KMS-11 (cell line): ENCODE results near the gene ADGB.

Source experiments
- H2AFZ ChIP-seq: fragments of 200-600 bp; sonication (generic); 2 replicates; pipeline ENCODE4 v1.6.1; 2016; ENCODE audit warnings: antibody characterized with exemption, mixed run types, low read depth
- H3K27ac ChIP-seq: fragments of 200-600 bp; sonication (generic); 2 replicates; pipeline ENCODE4 v1.6.1; 2016; ENCODE audit warnings: mild to moderate bottlenecking, mixed run types
- H3K27me3 ChIP-seq: fragments of 200-600 bp; sonication (generic); 2 replicates; pipeline ENCODE4 v1.6.1; 2017; ENCODE audit warnings: mild to moderate bottlenecking, low read depth, mixed run types, moderate library complexity; ENCODE audit not compliant: insufficient read depth
- H3K36me3 ChIP-seq: fragments of 200-600 bp; sonication (generic); 2 replicates; pipeline ENCODE4 v1.6.1; 2017; ENCODE audit warnings: mild to moderate bottlenecking, mixed run types; ENCODE audit not compliant: insufficient read depth
- H3K4me1 ChIP-seq: fragments of 200-600 bp; sonication (generic); 2 replicates; pipeline ENCODE4 v1.6.1; 2016; ENCODE audit warnings: mild to moderate bottlenecking, low read depth, mixed run types; ENCODE audit not compliant: poor library complexity, severe bottlenecking
- H3K4me2 ChIP-seq: fragments of 200-600 bp; sonication (generic); 2 replicates; pipeline ENCODE4 v1.7.0; 2016; ENCODE audit warnings: mild to moderate bottlenecking, mixed run types
- H3K4me3 ChIP-seq: fragments of 200-600 bp; sonication (generic); IDR thresholded peaks from 2 replicates; pipeline ENCODE4 v1.6.1; 2017; ENCODE audit warnings: low read depth, low read length, mixed read lengths; ENCODE audit not compliant: insufficient read depth
- H3K79me2 ChIP-seq: fragments of 200-600 bp; sonication (generic); 2 replicates; pipeline ENCODE4 v1.6.1; 2016; ENCODE audit warnings: low read depth, mixed run types; ENCODE audit not compliant: insufficient read depth
- H3K9ac ChIP-seq: fragments of 200-600 bp; sonication (generic); 2 replicates; pipeline ENCODE4 v1.6.1; 2016; ENCODE audit warnings: mild to moderate bottlenecking, mixed run types
- H4K20me1 ChIP-seq: fragments of 200-600 bp; sonication (generic); 2 replicates; pipeline ENCODE4 v1.6.1; 2016; ENCODE audit warnings: mild to moderate bottlenecking, mixed run types; ENCODE audit not compliant: insufficient read depth
- TF ChIP-seq, protein P1 (sequence below): fragments of 200-600 bp; sonication (generic); conservative IDR thresholded peaks from 2 replicates; pipeline ENCODE4 v1.6.1; 2017; ENCODE audit warnings: low read depth, mild to moderate bottlenecking, antibody characterized with exemption, low read length, moderate library complexity, mixed read lengths

The ADGB gene

DNA sequence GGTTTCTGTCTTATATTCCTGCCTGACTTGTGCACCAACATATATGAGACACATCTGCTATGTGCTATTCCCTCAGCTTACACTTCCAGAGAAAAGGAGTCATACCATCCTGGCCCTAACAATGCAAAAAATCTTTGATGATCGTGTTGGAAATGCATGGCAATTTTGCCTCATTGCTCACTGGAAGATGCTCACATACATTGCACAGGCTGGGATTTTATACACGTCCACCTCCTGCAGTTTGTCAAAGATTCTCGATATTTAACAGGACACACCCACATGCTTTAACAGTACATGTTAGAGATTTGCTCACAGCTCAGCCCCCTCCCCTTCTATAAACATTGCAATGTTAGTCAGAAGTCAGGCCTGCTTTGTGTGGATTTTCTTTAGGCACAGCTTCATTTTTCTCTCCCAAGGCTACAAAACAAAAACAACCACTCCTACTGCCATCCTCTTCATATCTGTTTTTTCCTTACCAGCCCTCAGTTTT lies 66.1 kb downstream of the ADGB start:
- no peaks in the 10 kb centered on the region for H3K79me2 ChIP-seq
- no peak overlapping the region for H2AFZ ChIP-seq
- no peak overlapping the region for H3K4me2 ChIP-seq
- no peaks in the 10 kb centered on the region for H4K20me1 ChIP-seq
- TF ChIP-seq, protein P1, sequence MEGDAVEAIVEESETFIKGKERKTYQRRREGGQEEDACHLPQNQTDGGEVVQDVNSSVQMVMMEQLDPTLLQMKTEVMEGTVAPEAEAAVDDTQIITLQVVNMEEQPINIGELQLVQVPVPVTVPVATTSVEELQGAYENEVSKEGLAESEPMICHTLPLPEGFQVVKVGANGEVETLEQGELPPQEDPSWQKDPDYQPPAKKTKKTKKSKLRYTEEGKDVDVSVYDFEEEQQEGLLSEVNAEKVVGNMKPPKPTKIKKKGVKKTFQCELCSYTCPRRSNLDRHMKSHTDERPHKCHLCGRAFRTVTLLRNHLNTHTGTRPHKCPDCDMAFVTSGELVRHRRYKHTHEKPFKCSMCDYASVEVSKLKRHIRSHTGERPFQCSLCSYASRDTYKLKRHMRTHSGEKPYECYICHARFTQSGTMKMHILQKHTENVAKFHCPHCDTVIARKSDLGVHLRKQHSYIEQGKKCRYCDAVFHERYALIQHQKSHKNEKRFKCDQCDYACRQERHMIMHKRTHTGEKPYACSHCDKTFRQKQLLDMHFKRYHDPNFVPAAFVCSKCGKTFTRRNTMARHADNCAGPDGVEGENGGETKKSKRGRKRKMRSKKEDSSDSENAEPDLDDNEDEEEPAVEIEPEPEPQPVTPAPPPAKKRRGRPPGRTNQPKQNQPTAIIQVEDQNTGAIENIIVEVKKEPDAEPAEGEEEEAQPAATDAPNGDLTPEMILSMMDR, result no peak
- H3K36me3 ChIP-seq, result no peaks in the 10 kb centered on the region
- H3K4me1 ChIP-seq, result no peaks in the 10 kb centered on the region
- no peaks in the 10 kb centered on the region for H3K27me3 ChIP-seq
- no peak overlapping the region for H3K9ac ChIP-seq
- H3K27ac ChIP-seq, result no peak overlapping the region
- H3K4me3 ChIP-seq, result no peak overlapping the region

DNA sequence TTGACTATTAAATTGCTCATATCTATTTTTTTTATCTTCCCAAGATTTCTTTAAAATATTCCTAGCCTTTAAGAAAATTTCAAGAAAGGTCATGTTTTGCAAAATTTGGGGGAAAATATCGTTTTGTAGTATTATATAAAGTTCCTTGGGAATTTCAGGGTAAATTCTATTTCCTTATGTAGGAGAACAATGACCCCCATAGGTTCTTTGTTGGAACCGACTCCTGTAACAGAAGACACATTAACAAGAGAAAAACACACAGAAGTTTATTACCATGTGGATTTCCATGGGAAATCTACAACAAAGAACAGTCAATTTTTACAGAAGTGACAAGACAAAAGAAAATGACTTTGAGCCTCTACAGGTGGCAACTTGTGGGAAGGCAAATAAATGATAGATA lies 68.1 kb downstream of the ADGB start:
- no peak overlapping the region for H3K27ac ChIP-seq
- no peak overlapping the region for H3K4me2 ChIP-seq
- TF ChIP-seq, protein P1, result no peak
- H3K4me3 ChIP-seq, result no peak overlapping the region
- H3K79me2 ChIP-seq, result no peaks in the 10 kb centered on the region
- H3K27me3 ChIP-seq, result no peaks in the 10 kb centered on the region
- H3K4me1 ChIP-seq, result no peaks in the 10 kb centered on the region
- H4K20me1 ChIP-seq, result no peaks in the 10 kb centered on the region
- no peaks in the 10 kb centered on the region for H3K36me3 ChIP-seq
- H3K9ac ChIP-seq, result no peak overlapping the region
- no peak overlapping the region for H2AFZ ChIP-seq

DNA sequence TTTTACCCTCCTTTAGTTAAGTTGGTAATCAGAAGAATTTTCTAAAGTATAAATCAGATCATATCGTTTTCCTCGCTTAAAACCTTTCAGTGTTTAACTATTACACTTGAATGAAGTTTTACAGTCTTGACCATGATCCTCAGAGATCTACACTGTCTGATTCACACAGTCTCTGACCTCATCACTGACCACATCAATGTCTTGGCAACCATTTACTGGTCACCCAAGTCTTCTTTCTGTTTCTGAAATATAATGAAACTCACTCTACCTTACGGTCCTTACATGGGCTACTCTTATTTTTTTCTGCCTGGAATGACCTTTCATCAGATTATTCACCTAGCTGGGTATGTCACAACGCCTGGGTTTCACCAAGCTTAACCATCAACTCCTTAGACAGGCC lies 71.4 kb downstream of the ADGB start:
- no peak overlapping the region for H2AFZ ChIP-seq
- H3K79me2 ChIP-seq, result no peaks in the 10 kb centered on the region
- H3K4me3 ChIP-seq, result no peak overlapping the region
- no peaks in the 10 kb centered on the region for H3K36me3 ChIP-seq
- H4K20me1 ChIP-seq, result no peaks in the 10 kb centered on the region
- TF ChIP-seq, protein P1, result no peak
- H3K4me2 ChIP-seq, result no peak overlapping the region
- no peak overlapping the region for H3K9ac ChIP-seq
- no peaks in the 10 kb centered on the region for H3K27me3 ChIP-seq
- no peaks in the 10 kb centered on the region for H3K4me1 ChIP-seq
- no peak overlapping the region for H3K27ac ChIP-seq

DNA sequence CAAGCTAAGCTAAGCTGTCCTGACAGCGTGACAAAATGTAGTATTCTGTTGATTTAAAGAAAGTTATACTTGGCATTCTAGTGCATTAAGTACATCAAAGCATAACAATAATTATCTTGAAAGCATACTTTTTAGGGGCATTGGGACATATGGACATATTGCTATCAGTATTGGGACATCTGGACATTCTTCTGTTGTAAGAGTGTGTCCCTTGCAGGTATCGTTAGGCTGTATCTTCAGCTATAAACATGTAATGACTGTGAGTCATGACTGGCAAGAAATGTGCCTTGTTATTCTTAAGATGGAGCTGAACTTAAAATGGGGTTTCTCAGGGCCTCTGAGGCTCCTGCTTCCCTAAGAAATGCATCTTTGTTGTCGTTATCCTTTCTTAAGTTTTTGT lies 74.3 kb downstream of the ADGB start:
- Histone ChIP-seq H3K36me3 (no peaks in the 10 kb centered on the region), H3K27me3 (no peaks in the 10 kb centered on the region), H3K79me2 (no peaks in the 10 kb centered on the region), H3K9ac (no peak overlapping the region), H3K4me1 (no peaks in the 10 kb centered on the region), H3K4me3 (no peak overlapping the region), H2AFZ (no peak overlapping the region), H3K27ac (no peak overlapping the region), H3K4me2 (no peak overlapping the region), H4K20me1 (no peaks in the 10 kb centered on the region)
- TF ChIP-seq, protein P1, result no peak
